Ovary (tissue), 3 donors: Measurements from ENCODE around the gene METTL23.

Source experiments
- POLR2A ChIP-seq: fragments of 450-650 bp; IDR thresholded peaks from one replicate; pipeline ENCODE4 v1.6.1; 2017; ENCODE audit warnings: antibody characterized with exemption, mild to moderate bottlenecking, moderate library complexity
- TF ChIP-seq, protein P1 (sequence below), 3 donors: fragments of 450-650 bp in 2 of 3; fragments of 200-600 bp in 1 of 3; IDR thresholded peaks; one replicate each; pipeline versions ENCODE4 v1.5.1 to v1.8.0; 2016 to 2022; ENCODE audit warnings: antibody characterized with exemption in 3 of 3, mild to moderate bottlenecking in 1 of 3
- donor health status: DM: no; HTN: no; CAD: no.

DNA sequence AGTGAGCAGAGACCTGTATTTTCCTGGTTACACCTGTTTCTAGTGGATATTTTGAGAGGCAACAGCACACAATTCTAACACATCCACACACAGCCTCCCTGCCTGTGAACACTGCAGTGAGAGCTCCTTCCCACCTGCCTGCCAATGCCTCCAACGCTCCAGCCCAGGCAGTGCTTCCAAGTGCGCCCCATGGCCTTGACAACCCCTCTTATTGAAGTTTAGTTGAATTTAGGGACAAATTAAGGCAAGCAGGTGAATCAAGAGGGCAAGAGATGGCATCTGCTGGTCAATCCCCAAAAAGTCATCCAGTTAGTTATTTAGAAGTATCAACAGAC lies 11.2 kb upstream of the METTL23 start:
- TF ChIP-seq, protein P1, sequence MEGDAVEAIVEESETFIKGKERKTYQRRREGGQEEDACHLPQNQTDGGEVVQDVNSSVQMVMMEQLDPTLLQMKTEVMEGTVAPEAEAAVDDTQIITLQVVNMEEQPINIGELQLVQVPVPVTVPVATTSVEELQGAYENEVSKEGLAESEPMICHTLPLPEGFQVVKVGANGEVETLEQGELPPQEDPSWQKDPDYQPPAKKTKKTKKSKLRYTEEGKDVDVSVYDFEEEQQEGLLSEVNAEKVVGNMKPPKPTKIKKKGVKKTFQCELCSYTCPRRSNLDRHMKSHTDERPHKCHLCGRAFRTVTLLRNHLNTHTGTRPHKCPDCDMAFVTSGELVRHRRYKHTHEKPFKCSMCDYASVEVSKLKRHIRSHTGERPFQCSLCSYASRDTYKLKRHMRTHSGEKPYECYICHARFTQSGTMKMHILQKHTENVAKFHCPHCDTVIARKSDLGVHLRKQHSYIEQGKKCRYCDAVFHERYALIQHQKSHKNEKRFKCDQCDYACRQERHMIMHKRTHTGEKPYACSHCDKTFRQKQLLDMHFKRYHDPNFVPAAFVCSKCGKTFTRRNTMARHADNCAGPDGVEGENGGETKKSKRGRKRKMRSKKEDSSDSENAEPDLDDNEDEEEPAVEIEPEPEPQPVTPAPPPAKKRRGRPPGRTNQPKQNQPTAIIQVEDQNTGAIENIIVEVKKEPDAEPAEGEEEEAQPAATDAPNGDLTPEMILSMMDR (IDR thresholded peaks at IDR 0.05): no peak
- no peak for TF ChIP-seq POLR2A
